ENCODE measurements around the gene ARID1B. TPM values are rescaled to one million over a fixed set of nuclear protein-coding genes. Genes with fewer than 3 reads are reported as not detected.

ARID1B gene
- total RNA-seq, 1 experiment from 2014 or later = 91.7 TPM

GRCh38 chr6:157245436-157245835 lies 468.3 kb downstream of the ARID1B start:
- ATAC-seq (no peak), DNase-seq (ENCODE audit: low read depth, low spot score) (no peak)
- no peak for TF ChIP-seq POLR2AphosphoS5 (IDR thresholded peaks at IDR 0.05; ENCODE audit: low read depth, low read length)
- TF ChIP-seq SIN3A (IDR thresholded peaks at IDR 0.05; ENCODE audit: borderline replicate concordance, insufficient read depth, low read depth, low read length) = no peak
- TF ChIP-seq TCF7L2 (IDR thresholded peaks at IDR 0.05; ENCODE audit: low read depth, low read length) = no peak
- TF ChIP-seq, protein P1, sequence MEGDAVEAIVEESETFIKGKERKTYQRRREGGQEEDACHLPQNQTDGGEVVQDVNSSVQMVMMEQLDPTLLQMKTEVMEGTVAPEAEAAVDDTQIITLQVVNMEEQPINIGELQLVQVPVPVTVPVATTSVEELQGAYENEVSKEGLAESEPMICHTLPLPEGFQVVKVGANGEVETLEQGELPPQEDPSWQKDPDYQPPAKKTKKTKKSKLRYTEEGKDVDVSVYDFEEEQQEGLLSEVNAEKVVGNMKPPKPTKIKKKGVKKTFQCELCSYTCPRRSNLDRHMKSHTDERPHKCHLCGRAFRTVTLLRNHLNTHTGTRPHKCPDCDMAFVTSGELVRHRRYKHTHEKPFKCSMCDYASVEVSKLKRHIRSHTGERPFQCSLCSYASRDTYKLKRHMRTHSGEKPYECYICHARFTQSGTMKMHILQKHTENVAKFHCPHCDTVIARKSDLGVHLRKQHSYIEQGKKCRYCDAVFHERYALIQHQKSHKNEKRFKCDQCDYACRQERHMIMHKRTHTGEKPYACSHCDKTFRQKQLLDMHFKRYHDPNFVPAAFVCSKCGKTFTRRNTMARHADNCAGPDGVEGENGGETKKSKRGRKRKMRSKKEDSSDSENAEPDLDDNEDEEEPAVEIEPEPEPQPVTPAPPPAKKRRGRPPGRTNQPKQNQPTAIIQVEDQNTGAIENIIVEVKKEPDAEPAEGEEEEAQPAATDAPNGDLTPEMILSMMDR (IDR thresholded peaks at IDR 0.05) = no peak
- TF ChIP-seq REST (IDR thresholded peaks at IDR 0.05; ENCODE audit: insufficient read depth in 1 of 2, low read depth in 2 of 2, low read length in 1 of 2) = no peak
- intact Hi-C loops (cut with micrococcal nuclease; ENCODE audit: unreplicated experiment) = no loop called here
- Histone ChIP-seq H3K9me3 (ENCODE audit: control insufficient read depth, insufficient read depth, low read depth, low read length) (no peaks in the 10 kb centered on the region), H3K4me3 (ENCODE audit: low read depth in 2 of 2, low read length in 2 of 2) (no peak overlapping the region), H3K27me3 (ENCODE audit: control insufficient read depth, insufficient read depth, low read length) (no peaks in the 10 kb centered on the region; the same call in 1 of the 2 replicates), H3K4me1 (ENCODE audit: control insufficient read depth, insufficient read depth, low read length) (no peaks in the 10 kb centered on the region), H3K27ac (ENCODE audit: low read length) (no peak overlapping the region), H3K36me3 (ENCODE audit: control insufficient read depth, insufficient read depth, low read length) (no peaks in the 10 kb centered on the region)
- BruUV-seq (replicated peaks) = no TSS peak
- in situ Hi-C loops (cut with HindIII; ENCODE audit: low pct_unique_long_range_greater_than_20kb, low sequenced_read_pairs) = no loop called here
- ChIA-PET CTCF (no interaction called here), POLR2A (no interaction called here)

DNA sequence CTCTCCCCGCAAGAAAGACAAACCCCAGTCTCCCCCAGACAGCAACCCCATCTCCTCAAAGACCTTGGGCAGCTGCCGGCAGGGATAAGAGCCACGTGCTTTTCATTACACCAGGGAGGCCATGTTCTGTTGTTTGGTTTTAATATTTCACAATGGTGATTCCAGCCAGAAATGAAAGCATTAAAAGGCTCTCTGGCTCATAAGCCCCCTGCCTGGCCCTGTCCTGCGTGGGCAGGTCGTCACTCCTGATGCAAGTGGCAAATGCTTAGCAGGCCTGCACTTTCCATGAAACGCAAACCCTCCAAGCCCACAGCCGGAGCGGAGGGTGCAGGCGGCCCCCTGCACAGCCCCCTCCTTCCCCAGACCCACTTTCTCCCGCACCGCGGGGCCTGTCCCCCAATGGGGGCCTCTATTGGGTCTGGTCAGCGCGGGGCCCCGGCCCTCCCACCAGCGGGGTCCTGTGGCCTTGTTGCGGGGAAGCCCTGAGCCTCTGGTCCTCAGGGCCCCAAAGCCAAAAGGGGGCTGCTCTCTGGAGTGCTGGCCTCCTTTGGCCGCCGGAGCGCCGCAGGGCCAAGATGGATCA lies 469.0 kb downstream of the ARID1B start:
- Histone ChIP-seq H3K27ac (ENCODE audit: low read length) (no peak overlapping the region), H3K4me3 (ENCODE audit: low read depth in 2 of 2, low read length in 2 of 2) (no peak overlapping the region), H3K27me3 (ENCODE audit: control insufficient read depth, insufficient read depth, low read length) (no peaks in the 10 kb centered on the region; the same call in 1 of the 2 replicates), H3K36me3 (ENCODE audit: control insufficient read depth, insufficient read depth, low read length) (no peaks in the 10 kb centered on the region), H3K4me1 (ENCODE audit: control insufficient read depth, insufficient read depth, low read length) (no peaks in the 10 kb centered on the region), H3K9me3 (ENCODE audit: control insufficient read depth, insufficient read depth, low read depth, low read length) (no peaks in the 10 kb centered on the region)
- no peak for ATAC-seq
- TF ChIP-seq POLR2AphosphoS5 (IDR thresholded peaks at IDR 0.05; ENCODE audit: low read depth, low read length) (no peak), SIN3A (IDR thresholded peaks at IDR 0.05; ENCODE audit: borderline replicate concordance, insufficient read depth, low read depth, low read length) (no peak), TCF7L2 (IDR thresholded peaks at IDR 0.05; ENCODE audit: low read depth, low read length) (no peak), REST (IDR thresholded peaks at IDR 0.05; ENCODE audit: insufficient read depth in 1 of 2, low read depth in 2 of 2, low read length in 1 of 2) (no peak)
- TF ChIP-seq, protein P1 (IDR thresholded peaks at IDR 0.05) = no peak
- no TSS peak for BruUV-seq (replicated peaks)
- in situ Hi-C loops (cut with HindIII; ENCODE audit: low pct_unique_long_range_greater_than_20kb, low sequenced_read_pairs) = no loop called here
- no peak for DNase-seq (ENCODE audit: low read depth, low spot score)
- POLR2A ChIA-PET = no interaction called here
- intact Hi-C loops (cut with micrococcal nuclease; ENCODE audit: unreplicated experiment) = no loop called here
- CTCF ChIA-PET = no interaction called here
